Calu3 (cell line): ENCODE results near the gene ENC1. TPM values are rescaled to one million over a fixed set of nuclear protein-coding genes. Genes with fewer than 3 reads are reported as not detected.

Experiments
- BruUV-seq: library from RNA; stranded (reverse); fragments of 400-500 nt; replicated peaks from 2 replicates; lab custom pipeline; 2021; lab: Mats Ljungman, UMichigan
- CTCF ChIA-PET: fragments of 300-600 bp; sonication (Branson Sonifier 250); formaldehyde crosslinking; loops from one replicate; lab custom pipeline; 2022; ENCODE audit warnings: antibody characterized with exemption; lab: Charles Lee
- DNase-seq: peaks from one replicate; pipeline ENCODE4 v3.0.0; 2022
- H3K27ac Mint-ChIP-seq: one replicate; pipeline ENCODE4 v1.8.0; 2022; ENCODE audit warnings: mixed read lengths; ENCODE audit not compliant: unreplicated experiment
- H3K27me3 Mint-ChIP-seq: one replicate; pipeline ENCODE4 v1.8.0; 2022; ENCODE audit warnings: mixed read lengths; ENCODE audit not compliant: unreplicated experiment
- H3K36me3 Mint-ChIP-seq: one replicate; pipeline ENCODE4 v1.8.0; 2022; ENCODE audit warnings: mild to moderate bottlenecking, moderate library complexity, mixed read lengths; ENCODE audit not compliant: insufficient read depth, unreplicated experiment
- H3K4me1 Mint-ChIP-seq: one replicate; pipeline ENCODE4 v1.8.0; 2022; ENCODE audit warnings: mild to moderate bottlenecking, low read depth, mixed read lengths; ENCODE audit not compliant: unreplicated experiment
- H3K4me3 Mint-ChIP-seq: one replicate; pipeline ENCODE4 v1.8.0; 2022; ENCODE audit warnings: mild to moderate bottlenecking, low read depth, moderate library complexity, mixed read lengths; ENCODE audit not compliant: unreplicated experiment
- H3K9me3 Mint-ChIP-seq: one replicate; pipeline ENCODE4 v1.8.0; 2022; ENCODE audit warnings: low read depth, mixed read lengths; ENCODE audit not compliant: unreplicated experiment
- CTCF ChIP-seq: fragments of 200-600 bp; IDR thresholded peaks from one replicate; pipeline ENCODE4 v1.8.0; 2022; ENCODE audit warnings: antibody characterized with exemption; ENCODE audit not compliant: unreplicated experiment
- intact Hi-C: fragments of 100-400 bp; cut with micrococcal nuclease; formaldehyde crosslinking; loops from one replicate; pipeline ENCODE4 v1.10.0; 2022; ENCODE audit not compliant: unreplicated experiment
- total RNA-seq: library from RNA; stranded (reverse); gene quantifications from 2 replicates; pipeline ENCODE4 v1.2.3, GENCODE V29; 2022

ENC1 gene
- total RNA-seq, 1 experiment from 2014 or later = 91.6 TPM

GRCh38 chr5:74636149-74636548 lies 4.4 kb downstream of the ENC1 start:
- Mint-ChIP-seq H3K27ac (peak overlapping the region; percentile 64), H3K4me1 (peaks cover 71% of the 10 kb centered on the region), H3K4me3 (peak overlapping the region; percentile 92), H3K9me3 (no peaks in the 10 kb centered on the region), H3K27me3 (no peaks in the 10 kb centered on the region), H3K36me3 (peaks cover 99% of the 10 kb centered on the region)
- intact Hi-C loops = no loop called here
- no TSS peak for BruUV-seq
- CTCF ChIA-PET = interaction anchor here (0.6 to 1.2 kb wide), 5 partner anchors 42 to 812 kb away, joined by 3 to 9 read pairs (median 4); no protein-coding TSS in a partner anchor
- DNase-seq = no peak
- no peak for TF ChIP-seq CTCF

GRCh38 chr5:74634611-74635286 lies 5.8 kb downstream of the ENC1 start:
- BruUV-seq = no TSS peak
- Mint-ChIP-seq H3K27me3 (no peaks in the 10 kb centered on the region), H3K9me3 (no peaks in the 10 kb centered on the region), H3K27ac (no peak overlapping the region), H3K4me1 (peaks cover 82% of the 10 kb centered on the region), H3K36me3 (peaks cover 98% of the 10 kb centered on the region), H3K4me3 (no peak overlapping the region)
- CTCF ChIA-PET = no interaction called here
- intact Hi-C loops = loop anchor here (5.0 kb wide), 1 partner anchor 37 kb away; no protein-coding TSS in a partner anchor
- TF ChIP-seq CTCF = no peak
- no peak for DNase-seq

GRCh38 chr5:74633695-74634094 lies 6.8 kb downstream of the ENC1 start:
- Mint-ChIP-seq H3K4me3 (peak overlapping the region; percentile 20), H3K9me3 (no peaks in the 10 kb centered on the region), H3K27me3 (no peaks in the 10 kb centered on the region), H3K27ac (peak overlapping the region; percentile 94), H3K4me1 (peaks cover 83% of the 10 kb centered on the region), H3K36me3 (peaks cover 96% of the 10 kb centered on the region)
- BruUV-seq = no TSS peak
- intact Hi-C loops = loop anchor here (2.0 to 5.0 kb wide), 2 partner anchors 36 to 59 kb away; no protein-coding TSS in a partner anchor
- DNase-seq = no peak
- no peak for TF ChIP-seq CTCF
- CTCF ChIA-PET = interaction anchor here (0.5 to 1.0 kb wide), 4 partner anchors 9 to 698 kb away, joined by 3 to 4 read pairs (median 3); no protein-coding TSS in a partner anchor

GRCh38 chr5:74632947-74633356 lies 7.6 kb downstream of the ENC1 start:
- H3K36me3 Mint-ChIP-seq = peaks cover 90% of the 10 kb centered on the region
- CTCF ChIA-PET = interaction anchor here (1.0 kb wide), 1 partner anchor 14 kb away, joined by 3 read pairs; no protein-coding TSS in a partner anchor
- DNase-seq = no peak
- no TSS peak for BruUV-seq
- H3K4me1 Mint-ChIP-seq = peaks cover 85% of the 10 kb centered on the region
- no peaks in the 10 kb centered on the region for H3K27me3 Mint-ChIP-seq
- peak overlapping the region; percentile 94 for H3K27ac Mint-ChIP-seq
- intact Hi-C loops = loop anchor here (2.0 to 5.0 kb wide), 2 partner anchors 36 to 58 kb away; no protein-coding TSS in a partner anchor
- H3K4me3 Mint-ChIP-seq = peak overlapping the region; percentile 20
- TF ChIP-seq CTCF = no peak
- no peaks in the 10 kb centered on the region for H3K9me3 Mint-ChIP-seq
